GM18508 (cell line): Measurements from ENCODE around the gene ABCG1.

Experiments used
- ATAC-seq: cut with Tn5 transposase; IDR thresholded peaks from one replicate; pipeline ENCODE4 v1.9.1; 2021; ENCODE audit warnings: moderate number of reproducible peaks; ENCODE audit not compliant: insufficient read depth, unreplicated experiment

Gene ABCG1

DNA sequence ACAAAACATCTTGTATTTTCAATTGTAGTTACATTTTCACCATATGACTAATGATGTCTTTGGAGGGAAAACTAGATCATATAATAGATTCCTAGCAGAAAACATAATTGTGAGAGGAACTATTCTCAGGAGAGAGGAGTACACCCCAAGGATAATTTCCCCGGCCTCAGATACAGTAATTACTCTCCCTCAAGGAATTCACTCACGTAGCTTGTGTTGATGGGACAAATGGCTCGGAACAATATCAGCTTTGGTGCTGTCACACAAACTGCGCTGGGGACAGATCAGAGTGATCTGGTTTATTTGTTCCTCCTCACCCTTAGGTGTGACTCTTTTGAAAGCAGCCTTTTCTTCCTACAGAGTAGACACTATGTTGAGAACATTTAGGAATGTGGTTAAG is 11.2 kb downstream of the ABCG1 start:
- ATAC-seq, result no peak

GRCh38 chr21:42230636-42231035 is 11.7 kb downstream of the ABCG1 start:
- ATAC-seq, result no peak

GRCh38 chr21:42231756-42232155 is 12.8 kb downstream of the ABCG1 start:
- no peak for ATAC-seq

GRCh38 chr21:42232176-42232825 is 13.4 kb downstream of the ABCG1 start:
- no peak for ATAC-seq

DNA sequence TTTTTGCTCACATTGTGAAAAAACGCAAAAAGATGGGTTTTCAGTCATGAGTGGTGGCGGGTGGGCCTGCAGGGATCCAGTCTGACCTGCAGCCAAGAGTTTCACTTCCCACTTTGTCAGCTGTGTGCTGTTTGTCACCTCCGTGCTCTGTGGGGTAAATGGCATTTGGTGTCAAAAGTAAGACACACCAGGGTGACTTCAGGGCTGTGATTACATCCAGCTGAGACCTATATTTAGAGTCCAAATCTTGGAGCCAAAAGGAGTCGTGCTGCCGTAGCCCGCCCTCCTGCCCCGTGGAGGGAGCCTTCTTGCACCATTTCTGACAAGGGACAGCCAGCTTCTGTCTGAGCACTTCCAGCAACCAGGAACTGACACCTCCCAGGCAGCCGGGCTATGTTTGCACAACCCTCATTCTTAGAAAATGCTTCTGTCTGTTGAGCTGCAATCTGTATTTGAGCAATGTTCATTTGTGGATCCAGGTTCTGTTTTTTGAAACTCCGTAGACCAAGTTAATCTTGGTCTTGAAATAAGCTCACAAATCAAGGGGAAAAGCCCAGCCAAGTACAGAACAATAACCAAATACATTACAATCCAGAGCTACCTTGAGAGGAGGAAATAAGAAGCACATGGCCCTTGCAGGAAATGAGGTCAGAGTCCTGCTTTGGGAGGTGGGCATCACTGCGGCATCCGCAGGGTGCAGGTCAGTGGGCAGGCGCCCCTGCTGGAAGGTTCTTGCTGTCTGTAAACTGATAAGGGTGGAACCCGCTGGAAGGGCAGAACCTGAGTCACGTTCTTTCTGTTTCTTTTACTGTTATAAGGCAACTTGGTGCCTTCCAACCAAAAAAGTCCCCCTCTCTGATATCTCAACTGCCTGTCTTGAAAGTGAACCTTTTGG is 14.4 kb downstream of the ABCG1 start:
- peak; percentile 37 for ATAC-seq

GRCh38 chr21:42234041-42234440 is 15.1 kb downstream of the ABCG1 start:
- ATAC-seq, result no peak

DNA sequence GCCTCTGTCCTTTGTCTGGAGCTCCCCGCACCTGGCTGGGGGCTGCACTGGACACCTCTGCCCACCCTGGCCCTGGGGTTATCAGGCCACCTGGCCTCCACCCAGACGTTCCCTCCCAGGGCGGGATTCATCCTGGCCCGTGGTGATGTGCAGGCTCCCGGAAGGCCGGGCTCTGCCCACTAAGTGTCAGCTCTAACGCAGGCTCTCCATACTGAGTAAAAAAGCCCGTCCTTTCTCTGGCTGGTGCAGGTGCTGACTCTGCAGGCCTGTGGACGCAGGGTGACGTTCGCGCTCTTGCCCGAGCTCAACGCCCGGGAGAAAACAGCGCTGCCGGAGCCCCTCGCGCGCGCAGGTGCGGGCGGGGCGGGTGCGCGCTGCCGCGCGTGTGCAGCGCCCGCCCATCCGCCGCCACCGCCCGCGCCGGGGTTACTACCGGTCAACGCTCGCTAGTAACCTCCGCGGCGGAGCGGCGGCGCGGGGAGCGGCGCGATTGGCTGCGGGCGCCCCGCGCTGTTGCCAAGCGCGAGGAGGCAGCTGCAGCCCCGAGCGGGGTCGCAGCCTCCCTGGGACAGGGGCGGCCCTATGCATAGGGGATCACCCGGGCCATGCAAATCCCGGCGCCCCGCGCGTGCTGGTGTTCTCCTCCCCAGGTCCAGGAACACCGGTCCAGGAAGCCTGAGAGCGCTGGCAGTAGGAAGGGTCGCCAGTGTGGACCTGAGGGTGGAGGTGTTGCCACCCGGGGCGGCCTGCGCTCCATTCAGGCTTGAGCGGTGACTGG is 15.7 kb downstream of the ABCG1 start:
- no peak for ATAC-seq

GRCh38 chr21:42235593-42235992 is 16.7 kb downstream of the ABCG1 start:
- no peak for ATAC-seq

DNA sequence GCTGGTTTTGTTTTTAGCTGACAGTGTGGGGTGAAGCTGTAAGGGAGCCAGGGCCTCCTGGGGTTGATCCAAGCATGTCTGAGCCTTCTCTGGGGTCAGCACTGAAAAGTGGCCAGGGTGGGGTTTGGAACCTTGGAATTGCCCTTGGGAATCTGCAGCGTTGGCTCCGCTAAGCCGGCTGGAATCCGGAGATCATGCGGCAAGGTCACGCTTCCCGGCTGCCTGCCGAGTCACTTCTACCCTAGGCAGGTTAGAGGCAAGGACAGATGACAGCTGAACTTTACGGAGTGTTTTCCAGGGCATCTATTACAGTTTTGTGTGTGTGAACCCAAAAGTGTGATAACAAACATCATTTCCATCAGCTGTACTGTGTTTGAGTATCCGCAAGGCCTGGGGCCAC is 17.1 kb downstream of the ABCG1 start:
- no peak for ATAC-seq

- ATAC-seq, result no peak
Measured at GRCh38 chr21:42236693-42237092, 17.8 kb downstream of the ABCG1 start.

- no peak for ATAC-seq
Measured at GRCh38 chr21:42237161-42237560, 18.2 kb downstream of the ABCG1 start.

DNA sequence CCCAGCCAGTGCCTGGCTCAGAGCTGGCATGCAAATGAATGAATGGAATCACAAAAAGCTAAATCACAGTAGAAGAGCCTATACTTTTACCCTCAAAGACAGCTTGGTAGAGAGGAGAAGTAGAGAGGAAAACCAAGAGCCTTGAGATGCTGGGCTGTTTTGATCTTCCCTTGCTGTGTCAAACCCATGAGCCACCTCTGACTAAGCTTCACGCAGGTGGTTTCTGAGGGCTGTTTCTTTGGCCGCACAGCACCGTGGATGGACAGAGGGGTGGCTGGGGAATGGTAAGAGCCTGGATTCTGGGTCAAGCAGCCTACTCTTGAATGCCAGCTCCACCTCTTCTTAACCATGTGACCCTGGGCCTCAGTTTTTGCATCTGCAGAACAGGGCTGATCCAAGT is 18.6 kb downstream of the ABCG1 start:
- no peak for ATAC-seq

- no peak for ATAC-seq
Measured at GRCh38 chr21:42238185-42238934, 19.4 kb downstream of the ABCG1 start.

DNA sequence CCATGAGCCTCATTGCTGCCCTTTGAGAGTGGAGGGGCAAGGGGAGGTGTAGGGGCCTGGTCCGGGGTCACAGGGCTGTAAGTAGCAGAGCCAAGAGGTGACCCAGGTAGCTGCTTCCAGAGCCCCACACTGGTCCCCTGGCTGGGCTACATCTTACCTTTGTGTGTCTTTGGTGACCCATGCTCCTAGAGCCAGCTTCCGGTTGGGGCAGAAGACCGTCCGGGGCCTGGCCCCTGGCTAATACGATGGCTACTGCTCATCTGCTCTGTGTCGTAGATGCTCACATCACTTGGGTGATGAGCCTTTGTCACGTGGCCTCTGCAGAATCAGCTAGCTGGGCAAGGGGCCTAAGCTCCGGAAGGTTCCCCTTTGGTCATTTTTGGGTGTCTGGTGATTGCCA is 20.6 kb downstream of the ABCG1 start:
- no peak for ATAC-seq

DNA sequence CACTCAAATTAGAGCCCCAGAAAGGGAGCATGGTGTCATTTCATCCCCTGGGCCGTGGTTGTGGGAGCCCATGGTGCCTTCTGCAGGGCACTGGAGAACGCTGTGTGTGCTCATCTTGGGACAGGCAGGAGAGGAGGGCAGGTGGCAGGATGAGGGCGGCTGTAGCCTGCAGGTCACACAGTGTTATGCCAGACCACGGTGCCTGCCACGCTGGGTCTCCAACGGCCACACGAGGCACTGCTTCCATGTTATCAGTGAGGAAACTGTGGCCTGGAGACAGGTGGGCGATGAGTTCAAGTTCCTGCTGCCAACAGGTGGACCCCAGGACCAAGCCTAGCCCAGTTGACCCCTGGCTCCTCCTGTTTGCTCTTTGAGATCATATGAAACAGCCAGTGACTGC is 21.0 kb downstream of the ABCG1 start:
- ATAC-seq, result no peak

- ATAC-seq, result no peak
Measured at GRCh38 chr21:42242611-42243010, 23.7 kb downstream of the ABCG1 start.

DNA sequence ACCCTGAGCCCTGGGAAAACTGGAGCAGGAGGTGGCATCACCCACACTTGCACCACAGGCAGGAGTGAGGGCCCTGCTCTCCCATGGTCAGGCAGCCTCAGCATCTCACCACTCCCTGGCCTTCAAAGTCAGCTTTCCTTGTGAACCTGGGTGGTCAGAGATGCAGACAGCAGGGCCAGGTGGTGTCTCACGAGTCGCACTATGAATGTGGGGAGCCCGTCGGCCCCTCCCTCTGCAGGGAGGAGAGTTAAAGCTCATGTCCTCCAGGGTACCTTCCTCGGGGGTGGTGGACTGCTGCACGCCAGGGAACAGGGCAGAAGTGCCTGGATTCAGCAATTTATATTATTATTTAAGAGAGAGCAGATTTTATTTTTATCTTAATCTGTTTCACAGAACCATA is 24.1 kb downstream of the ABCG1 start:
- no peak for ATAC-seq

DNA sequence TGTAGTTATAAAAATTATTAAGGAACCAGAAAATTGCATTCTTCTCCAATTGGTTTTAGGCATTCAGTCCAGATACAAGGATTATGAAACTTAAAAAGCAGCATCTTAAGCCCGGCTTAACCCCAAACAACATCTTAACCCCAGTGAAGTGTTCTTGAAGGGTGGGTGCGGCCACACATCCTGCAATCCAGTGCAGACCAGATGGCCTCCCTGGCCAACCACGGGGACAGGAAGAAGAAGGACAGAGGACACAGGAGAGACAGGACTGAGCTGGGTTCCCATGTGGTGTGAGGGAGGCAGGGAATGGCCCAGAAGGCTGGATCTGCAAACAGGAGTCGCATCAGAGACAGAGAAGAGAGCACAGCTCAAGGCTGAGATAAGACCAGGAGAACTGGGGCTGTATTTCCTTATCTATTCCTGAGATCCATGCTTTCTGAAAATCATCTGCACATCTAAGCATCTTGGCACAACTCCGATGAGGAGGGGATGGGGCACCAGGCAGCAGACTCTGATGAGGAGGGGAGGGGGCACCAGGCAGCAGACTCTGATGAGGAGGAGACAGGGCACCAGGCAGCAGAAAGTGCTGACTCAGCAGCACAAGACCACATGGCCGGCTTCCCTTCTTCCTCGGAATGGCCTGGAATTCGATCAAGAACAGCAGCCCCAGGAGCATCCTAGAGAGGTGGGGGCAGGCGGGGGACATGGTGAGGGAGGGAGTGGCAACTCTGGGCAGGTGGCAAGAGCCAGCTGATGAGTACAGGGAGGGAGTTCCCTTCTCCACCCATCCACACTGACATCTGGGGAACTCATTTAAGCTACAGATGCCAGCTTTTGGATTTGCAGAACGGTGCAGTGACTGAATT is 26.6 kb downstream of the ABCG1 start:
- no peak for ATAC-seq

DNA sequence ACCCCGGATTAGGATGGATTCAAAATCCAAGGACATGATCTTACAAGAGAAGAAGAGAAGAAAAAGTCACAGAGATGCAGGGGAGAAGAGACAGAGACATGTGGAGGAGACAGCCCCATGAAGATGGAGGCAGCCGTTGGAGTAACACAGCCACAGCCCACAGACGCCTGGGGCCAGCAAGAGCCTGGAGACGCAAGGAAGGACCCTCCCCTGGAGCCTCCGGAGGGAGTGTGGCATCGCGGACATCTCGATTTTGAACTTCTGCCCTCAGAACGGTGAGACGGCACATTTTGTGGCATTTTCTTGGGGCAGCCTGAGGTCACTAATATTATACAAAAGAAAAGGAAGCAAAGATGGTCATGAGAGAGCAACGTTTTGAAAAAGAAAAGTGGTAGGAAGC is 28.8 kb downstream of the ABCG1 start:
- no peak for ATAC-seq
